Muscle of leg (tissue), 11 donors: ENCODE results near the gene STAC3. TPM values are rescaled to one million over a fixed set of nuclear protein-coding genes. Genes with fewer than 3 reads are reported as not detected.

Experiments used
- DNase-seq: peaks from one replicate; pipeline ENCODE4 v3.0.0; 2013
- H3K27ac ChIP-seq: one replicate; pipeline ENCODE4 v1.5.1; 2013; ENCODE audit warnings: mild to moderate bottlenecking, low read length, control low read depth
- H3K27me3 ChIP-seq: one replicate; pipeline ENCODE4 v1.6.1; 2013; ENCODE audit warnings: low read length; ENCODE audit not compliant: control insufficient read depth, insufficient read depth
- H3K36me3 ChIP-seq: one replicate; pipeline ENCODE4 v1.6.1; 2013; ENCODE audit warnings: low read length; ENCODE audit not compliant: control insufficient read depth, insufficient read depth
- H3K4me1 ChIP-seq: one replicate; pipeline ENCODE4 v1.6.1; 2013; ENCODE audit warnings: low read length; ENCODE audit not compliant: control insufficient read depth, insufficient read depth
- H3K4me3 ChIP-seq: one replicate; pipeline ENCODE4 v1.5.1; 2013; ENCODE audit warnings: low read length, control low read depth
- H3K9me3 ChIP-seq: replicated peaks from 2 replicates; pipeline ENCODE4 v1.6.1; 2013; ENCODE audit warnings: low read depth, low read length; ENCODE audit not compliant: control insufficient read depth
- WGBS: methylation state at CpG from one replicate; pipeline ENCODE4 v1.1.5; 2013; ENCODE audit warnings: missing lambda C conversion rate; ENCODE audit not compliant: insufficient coverage; 5-methylcytosine and 5-hydroxymethylcytosine counted together
- polyA plus RNA-seq, 8 donors: library from polyadenylated mRNA; unstranded; fragments of 120-200 nt; gene quantifications; one replicate each; pipeline versions ENCODE4 v1.2.1 to v1.2.3, GENCODE V29; 2013; ENCODE audit warnings: inconsistent platforms in 1 of 8, low replicate concordance in 1 of 8; ENCODE audit not compliant: insufficient read length in 8 of 8, insufficient read depth in 1 of 8
- total RNA-seq: library from RNA; stranded (reverse); fragments of 120-200 nt; gene quantifications from one replicate; pipeline ENCODE4 v1.2.4, GENCODE V29; 2013

STAC3 gene
- total and polyA plus RNA-seq, 9 donors = 202 to 499 (median 426) TPM

DNA sequence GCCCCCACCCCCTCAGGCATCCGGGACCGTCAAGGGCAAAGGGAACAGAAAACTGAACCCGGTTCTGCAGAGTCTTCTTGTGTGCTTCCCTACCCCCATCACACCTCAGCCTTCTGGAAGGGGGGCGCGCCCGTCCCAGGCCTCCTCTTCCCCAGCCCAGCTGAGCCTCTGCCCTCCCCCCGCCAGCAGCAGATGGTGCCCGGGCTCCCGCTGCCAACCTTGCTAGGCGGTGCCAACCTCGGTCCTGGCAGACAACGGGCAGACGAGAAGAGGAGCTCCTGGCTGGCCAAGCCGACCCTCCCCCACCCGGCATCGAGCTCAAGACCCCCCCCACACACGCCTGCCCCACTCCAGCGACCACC is 8.7 kb downstream of the STAC3 start:
- Histone ChIP-seq H3K4me1 (peaks cover 76% of the 10 kb centered on the region), H3K9me3 (no peaks in the 10 kb centered on the region), H3K27me3 (peaks cover 74% of the 10 kb centered on the region), H3K27ac (no peak overlapping the region), H3K36me3 (peaks cover 22% of the 10 kb centered on the region), H3K4me3 (no peak overlapping the region)
- under 1% methylated on average over 12 of the region's 18 CpGs for WGBS
- DNase-seq = peak; percentile 69

DNA sequence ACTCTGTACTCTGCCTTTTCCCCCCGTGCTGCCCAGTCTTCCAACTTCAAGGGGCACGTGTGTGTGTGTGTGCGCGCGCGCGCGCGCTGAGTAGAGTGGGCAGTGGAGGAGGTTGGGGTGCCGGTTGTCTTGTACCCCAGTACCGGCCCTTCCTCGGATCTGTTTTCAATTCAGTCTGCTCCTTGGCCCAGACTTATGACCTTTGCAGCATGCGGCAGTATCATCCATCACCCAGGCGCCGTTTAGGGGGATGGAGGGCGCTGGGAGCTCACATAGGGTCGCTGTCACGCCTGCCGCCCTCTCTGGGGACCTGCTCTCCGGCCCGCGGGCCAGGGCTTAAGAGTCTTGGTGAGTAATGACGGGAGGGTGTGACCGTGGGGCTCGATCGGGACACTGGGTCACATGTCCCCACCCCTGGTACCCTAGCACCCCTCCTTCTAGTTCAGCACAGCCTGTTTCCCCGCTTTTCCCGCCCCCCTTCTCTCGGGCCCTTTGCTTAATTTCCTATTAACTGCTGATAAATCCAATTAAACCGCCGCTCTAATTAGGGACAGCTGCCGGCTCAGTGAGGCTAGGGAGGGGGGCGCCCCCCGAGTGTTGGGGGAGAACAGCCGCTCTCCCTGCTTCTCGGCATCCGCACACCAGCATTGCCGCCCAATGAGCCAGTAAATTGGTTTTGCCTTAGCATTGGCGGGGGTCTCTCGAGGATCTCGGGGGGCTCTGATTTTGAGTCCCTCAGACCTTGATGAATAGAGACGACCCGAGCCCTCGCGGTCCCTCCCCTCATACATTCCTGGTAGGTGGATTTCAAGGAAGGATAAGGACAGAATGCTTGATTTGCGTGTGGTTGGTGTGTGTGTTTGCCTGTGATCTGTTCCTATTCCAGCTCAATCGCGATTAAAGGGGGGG is 9.3 kb downstream of the STAC3 start:
- peaks cover 81% of the 10 kb centered on the region for H3K27me3 ChIP-seq

DNA sequence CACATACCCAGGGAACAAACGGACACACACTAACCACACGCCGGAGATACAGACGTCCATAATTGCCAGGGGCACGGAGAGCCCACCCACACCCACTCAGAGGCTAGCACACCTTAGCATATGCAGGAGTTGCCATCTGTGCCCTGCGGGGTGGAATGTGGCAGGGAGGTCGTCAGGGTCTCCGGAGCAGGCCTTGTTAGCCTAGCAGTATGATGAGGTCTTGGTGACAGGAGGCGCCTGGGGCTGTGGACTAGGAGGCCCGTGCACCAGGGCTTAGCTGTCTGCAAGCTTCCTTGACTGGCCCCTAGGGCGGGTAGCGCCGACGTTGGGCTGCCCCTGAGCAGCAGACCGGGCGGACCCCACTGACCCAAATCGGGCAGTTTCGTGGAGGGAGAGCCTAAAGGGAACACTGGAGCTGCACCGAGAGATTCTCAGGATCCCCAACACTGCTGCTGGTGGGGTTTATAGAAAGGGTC is 10.0 kb downstream of the STAC3 start:
- WGBS = 10% methylated on average over 13 of the region's 19 CpGs
- Histone ChIP-seq H3K27me3 (peaks cover 88% of the 10 kb centered on the region), H3K36me3 (peaks cover 18% of the 10 kb centered on the region), H3K4me1 (peaks cover 89% of the 10 kb centered on the region), H3K9me3 (no peaks in the 10 kb centered on the region), H3K27ac (no peak overlapping the region), H3K4me3 (peak overlapping the region; percentile 52)
- DNase-seq = no peak

More for the DNA sequence above, 9.3 kb downstream of the STAC3 start:
- Histone ChIP-seq H3K36me3 (peaks cover 20% of the 10 kb centered on the region), H3K4me3 (no peak overlapping the region), H3K27ac (no peak overlapping the region), H3K9me3 (no peaks in the 10 kb centered on the region), H3K4me1 (peaks cover 83% of the 10 kb centered on the region)
- 14% methylated on average over 13 of the region's 48 CpGs for WGBS
- no peak for DNase-seq

DNA sequence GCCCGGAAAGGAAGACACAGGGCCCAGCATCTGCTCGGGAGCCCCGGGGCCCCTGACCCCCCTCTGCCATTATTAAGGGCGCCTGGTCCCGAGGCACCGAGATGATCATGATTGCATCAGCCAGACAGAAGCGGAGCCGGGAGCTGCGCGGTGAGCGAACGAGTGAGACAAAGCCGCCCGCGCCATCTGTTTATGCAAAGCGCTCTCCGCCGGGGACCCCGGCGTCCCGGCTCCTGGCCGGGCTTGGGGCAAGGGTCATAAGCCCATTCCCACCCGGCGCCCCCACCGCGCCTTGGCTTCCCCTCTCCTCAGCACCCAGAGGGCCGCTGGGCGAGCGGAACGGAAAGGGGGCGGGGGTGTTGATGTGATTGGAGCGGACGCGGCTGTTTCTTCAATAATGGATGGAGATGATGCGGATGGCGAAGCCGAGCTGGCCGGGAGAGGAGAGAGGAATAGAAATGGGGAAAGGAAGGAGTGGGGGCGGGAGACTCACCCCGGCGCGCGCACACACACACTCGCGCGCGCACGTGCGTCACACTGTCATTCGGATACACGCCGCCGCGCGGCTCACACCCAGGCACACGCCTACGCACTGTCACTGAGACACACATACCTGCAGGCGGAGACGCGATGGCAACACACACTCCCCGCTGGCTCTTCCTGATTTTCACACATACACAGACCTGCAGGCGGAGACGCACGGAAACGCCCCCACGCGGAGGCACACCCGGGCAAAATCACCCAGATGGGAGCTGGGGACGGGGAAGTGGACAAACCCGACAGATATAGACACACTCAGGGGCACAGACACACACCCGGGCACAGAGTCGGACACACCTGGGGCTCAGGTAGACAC is 10.7 kb downstream of the STAC3 start:
- peaks cover 95% of the 10 kb centered on the region for H3K27me3 ChIP-seq
- DNase-seq = peak; percentile 75

DNA sequence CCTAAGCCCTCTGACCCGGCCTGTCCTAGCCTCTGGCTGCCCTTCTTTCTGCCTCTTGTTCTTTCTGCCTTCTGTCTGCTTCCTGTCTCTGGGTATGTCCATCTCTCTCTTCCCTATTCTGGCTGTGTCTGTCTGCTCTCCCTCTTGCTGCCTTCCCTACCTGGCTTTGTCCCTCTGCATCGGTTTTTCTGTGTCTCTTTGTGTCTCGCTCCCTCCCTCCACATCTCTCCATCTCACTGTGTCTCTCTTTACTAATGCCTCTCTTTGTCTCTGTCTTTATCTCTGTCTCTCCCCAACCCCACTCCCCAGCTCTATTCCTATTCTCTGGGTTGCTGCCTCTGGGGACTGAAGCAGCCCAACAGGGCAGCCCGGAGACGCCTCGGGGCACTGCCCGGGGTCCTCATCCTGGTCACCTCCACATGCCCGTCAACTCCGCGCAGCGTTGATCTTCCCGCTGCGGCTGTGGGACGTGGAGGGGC is 11.4 kb downstream of the STAC3 start:
- Histone ChIP-seq H3K9me3 (no peaks in the 10 kb centered on the region), H3K4me3 (peak overlapping the region; percentile 52), H3K4me1 (peaks cover 94% of the 10 kb centered on the region), H3K27ac (no peak overlapping the region), H3K36me3 (peaks cover 18% of the 10 kb centered on the region), H3K27me3 (peaks cover 99% of the 10 kb centered on the region)
- DNase-seq = no peak
- 4% methylated on average over 10 of the region's 14 CpGs for WGBS

More for the DNA sequence above, 10.7 kb downstream of the STAC3 start:
- Histone ChIP-seq H3K27ac (no peak overlapping the region), H3K4me3 (peak overlapping the region; percentile 52), H3K4me1 (peaks cover 93% of the 10 kb centered on the region), H3K36me3 (peaks cover 16% of the 10 kb centered on the region), H3K9me3 (no peaks in the 10 kb centered on the region)
- whole genome bisulfite sequencing = under 1% methylated on average over 52 of the region's 72 CpGs

DNA sequence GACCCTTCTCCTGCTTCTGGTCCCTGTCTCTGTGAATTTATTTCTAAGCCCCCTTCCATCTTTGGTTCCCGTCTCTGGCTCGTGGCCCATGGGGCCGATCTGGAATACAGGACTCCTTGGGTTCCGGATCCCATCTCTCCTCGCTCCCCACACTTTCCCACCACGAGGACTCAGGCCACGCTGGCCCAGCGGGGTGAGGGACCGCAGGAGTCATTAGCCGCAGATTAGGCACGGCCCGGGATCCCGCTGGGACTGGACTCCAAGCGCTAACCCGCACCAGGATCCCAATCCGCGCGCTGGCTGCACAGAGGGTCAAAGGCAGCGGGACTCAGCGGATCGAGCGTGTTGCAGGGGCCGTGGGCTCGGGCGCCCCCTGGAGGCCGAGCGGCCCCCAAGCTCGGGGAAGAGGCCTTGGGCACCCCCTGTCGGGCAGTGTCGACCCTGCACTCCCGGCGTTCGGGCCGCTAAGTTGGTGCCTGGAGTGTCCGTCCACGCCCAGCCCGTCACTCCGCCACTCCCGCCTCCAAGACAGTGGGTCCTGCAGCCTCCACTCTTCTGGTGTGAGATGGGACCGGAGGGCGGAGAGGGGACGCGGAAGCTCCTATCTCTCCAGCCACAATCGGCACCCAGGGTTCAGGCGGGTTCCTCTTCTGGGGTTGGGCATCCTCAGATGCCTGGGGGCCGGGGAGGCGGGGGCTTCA is 12.0 kb downstream of the STAC3 start:
- Histone ChIP-seq H3K36me3 (peaks cover 19% of the 10 kb centered on the region), H3K4me1 (peaks cover 88% of the 10 kb centered on the region), H3K9me3 (no peaks in the 10 kb centered on the region), H3K27me3 (peaks cover 93% of the 10 kb centered on the region), H3K27ac (no peak overlapping the region), H3K4me3 (peak overlapping the region; percentile 18)
- 3% methylated on average over 39 of the region's 47 CpGs for whole genome bisulfite sequencing
- peak; percentile 91 for DNase-seq

DNA sequence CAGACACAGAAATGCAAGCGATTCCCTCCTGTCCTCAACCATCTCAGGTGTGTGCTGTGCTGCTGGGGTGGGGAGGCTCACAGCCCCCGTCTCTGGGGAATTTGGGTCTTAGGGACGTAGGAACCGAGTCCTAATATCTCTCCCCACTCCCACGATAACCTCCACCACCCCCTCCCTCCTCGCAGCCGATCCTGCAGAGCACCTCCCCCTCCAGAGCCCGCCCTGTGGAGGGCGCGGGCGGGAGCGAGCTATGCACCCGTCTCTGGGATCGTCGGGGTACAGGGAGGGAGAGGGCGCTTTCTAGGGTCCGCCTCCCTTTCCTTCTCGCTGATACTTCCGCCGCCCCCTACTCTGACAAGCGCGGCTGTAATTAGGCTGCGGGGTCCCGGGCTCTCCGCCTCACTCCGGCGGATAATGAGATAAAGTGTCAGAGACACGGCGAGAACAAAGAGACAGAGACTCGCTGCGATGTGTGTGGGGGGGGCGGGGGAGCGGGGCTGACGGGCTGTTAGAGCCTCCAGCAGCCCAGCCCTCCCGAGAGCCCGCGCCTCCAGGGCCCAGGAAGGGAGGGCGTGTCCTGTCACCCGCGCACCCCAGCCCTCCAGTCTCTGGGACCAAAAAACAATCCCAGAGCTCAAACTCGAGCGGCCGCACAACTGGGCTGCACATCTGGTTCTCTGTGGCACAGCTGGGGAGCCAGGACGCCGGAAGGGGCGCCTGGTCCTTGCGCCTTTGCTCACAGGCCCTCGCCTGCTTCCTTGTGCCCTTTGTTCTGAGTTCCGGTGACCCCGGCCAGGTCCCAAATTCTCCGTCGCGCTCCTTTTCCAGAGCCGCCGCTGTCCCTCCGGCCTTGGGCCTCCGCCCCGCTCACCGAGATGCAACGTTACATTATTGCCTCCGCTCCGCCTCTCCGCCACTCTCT is 12.8 kb downstream of the STAC3 start:
- Histone ChIP-seq H3K4me1 (peaks cover 85% of the 10 kb centered on the region), H3K27me3 (peaks cover 85% of the 10 kb centered on the region), H3K4me3 (peak overlapping the region; percentile 18), H3K36me3 (peaks cover 23% of the 10 kb centered on the region), H3K27ac (no peak overlapping the region), H3K9me3 (no peaks in the 10 kb centered on the region)
- 8% methylated on average over 29 of the region's 63 CpGs for WGBS
- DNase-seq = no peak

DNA sequence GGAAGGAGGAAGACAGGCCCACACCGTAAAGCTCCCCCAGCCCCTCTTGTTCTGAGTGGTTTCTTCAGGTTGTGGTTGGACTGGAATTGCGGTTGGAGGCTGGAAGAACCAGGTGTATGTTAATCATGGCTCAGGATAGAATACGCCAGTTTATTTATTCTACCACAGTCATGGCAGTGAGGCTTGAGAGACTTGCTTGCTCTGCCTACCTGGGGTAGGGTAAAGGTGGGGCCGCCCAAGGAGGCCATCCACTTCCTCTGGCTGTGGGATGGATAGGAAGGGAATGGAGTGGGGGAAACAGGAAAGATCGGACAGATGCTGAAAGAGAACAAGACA is 13.4 kb downstream of the STAC3 start:
- WGBS = no CpG with 5 or more reads among the region's 5 CpGs
- Histone ChIP-seq H3K36me3 (peaks cover 30% of the 10 kb centered on the region), H3K4me3 (no peak overlapping the region), H3K27ac (no peak overlapping the region), H3K27me3 (peaks cover 79% of the 10 kb centered on the region), H3K4me1 (peaks cover 78% of the 10 kb centered on the region), H3K9me3 (no peaks in the 10 kb centered on the region)
- no peak for DNase-seq
